Endothelial cell of hepatic sinusoid (primary cell): Measurements from ENCODE around the gene URB1.
"Not testable (repeated sequence)": the region's sequence is repeated elsewhere in the genome, so short reads cannot be mapped to it uniquely, and the experiment has no call there.

Source experiments
- in situ Hi-C: cut with HindIII; loops from 2 replicates; pipeline ENCODE4 v1.10.0; 2017; ENCODE audit warnings: low sequenced_read_pairs

The URB1 gene

DNA sequence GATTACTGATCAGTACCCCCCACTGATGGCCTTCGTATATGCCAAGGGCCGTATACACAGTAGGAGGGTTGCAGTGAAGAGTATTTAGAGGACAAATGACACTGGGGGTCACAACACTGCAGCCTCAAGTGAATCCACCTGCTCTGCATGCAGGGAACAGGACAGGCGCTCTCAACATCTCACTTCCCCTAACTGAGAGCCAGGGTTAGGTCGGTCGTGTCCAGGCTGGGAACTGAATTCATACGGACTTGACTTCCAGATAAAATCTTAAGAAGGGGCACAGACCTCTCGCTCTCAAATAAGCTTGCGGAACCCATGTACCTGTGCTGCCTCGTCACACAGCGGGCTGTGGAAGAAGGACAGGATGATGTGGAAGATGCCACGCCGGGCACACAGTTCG lies 71.3 kb downstream of the URB1 start:
- in situ Hi-C loops: no loop called here

DNA sequence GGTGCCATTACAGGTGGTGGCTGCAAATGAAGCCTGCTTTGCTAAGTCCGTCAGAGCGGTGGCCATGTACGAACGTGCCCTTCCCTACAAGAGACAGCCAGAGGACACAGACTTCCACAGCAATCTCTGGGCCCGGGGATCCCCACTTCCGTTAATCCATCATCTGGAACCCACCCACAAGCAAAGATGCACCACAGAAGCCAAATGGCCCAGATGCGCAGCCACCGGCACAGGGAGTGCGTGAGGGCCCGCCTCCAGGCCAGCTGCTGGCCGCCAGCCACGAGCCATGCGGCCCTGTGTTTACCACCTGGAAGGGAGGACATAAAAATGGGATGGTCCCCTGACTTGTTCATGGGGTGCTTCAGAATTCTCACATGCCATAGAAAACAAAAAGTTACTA lies 72.1 kb downstream of the URB1 start:
- in situ Hi-C loops: no loop called here

DNA sequence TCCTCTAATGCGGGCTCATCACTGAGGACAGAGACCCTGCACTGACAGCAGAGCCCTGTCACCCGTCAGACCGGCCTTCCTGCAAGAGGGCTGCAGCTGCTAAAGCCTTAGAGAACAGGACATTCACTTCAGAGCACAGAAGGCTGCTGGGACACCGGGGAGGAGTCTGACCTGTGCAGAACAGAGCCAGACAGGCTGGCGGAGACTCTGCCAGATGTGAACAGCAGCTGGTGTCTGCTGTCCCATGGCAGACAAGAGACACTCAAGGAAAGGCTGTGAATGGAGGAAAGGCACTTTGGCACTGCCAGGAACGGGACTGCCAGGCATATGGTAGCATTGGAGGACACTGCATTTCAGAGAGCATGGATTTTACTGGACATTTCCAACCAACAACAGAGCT lies 72.8 kb downstream of the URB1 start:
- in situ Hi-C loops: no loop called here

DNA sequence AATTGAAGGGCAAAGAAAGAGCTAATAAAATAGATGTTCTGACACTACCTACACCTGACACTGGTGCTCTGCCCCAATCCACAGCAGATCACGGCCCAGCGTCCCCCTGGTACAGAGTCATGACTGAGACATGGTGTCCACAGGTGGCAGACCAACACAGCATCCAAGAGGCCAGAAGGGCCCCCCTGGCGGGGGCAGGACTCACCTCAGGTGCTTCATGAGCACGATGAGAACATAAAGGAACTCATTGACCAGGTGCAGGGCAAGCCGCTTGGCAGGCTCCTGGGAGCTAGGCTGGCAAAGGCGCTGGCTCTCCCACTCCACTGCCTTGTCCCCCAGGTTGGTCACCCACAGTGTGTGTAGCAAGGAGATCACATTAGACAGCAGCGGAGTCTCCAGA lies 73.8 kb downstream of the URB1 start:
- in situ Hi-C loops: no loop called here

DNA sequence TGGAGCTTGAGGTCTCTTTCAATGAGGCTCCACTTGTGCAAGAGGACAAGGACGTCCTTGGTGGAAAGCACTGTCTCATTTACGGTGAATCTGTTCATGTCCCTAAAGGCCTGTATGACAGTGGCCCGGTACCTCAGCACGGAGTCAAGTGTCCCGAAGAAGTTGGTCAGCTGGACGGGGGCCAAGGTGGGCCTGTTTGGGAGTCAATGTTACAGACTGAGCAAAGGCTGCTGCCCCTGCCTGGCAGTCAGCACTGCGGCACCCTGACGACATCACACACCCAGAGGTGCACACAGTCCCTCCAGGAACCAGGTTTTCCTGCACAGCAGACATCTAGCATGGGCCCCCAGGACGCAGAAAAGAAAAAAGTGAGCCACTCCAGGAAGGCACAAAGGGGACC lies 75.1 kb downstream of the URB1 start:
- in situ Hi-C loops: no loop called here

DNA sequence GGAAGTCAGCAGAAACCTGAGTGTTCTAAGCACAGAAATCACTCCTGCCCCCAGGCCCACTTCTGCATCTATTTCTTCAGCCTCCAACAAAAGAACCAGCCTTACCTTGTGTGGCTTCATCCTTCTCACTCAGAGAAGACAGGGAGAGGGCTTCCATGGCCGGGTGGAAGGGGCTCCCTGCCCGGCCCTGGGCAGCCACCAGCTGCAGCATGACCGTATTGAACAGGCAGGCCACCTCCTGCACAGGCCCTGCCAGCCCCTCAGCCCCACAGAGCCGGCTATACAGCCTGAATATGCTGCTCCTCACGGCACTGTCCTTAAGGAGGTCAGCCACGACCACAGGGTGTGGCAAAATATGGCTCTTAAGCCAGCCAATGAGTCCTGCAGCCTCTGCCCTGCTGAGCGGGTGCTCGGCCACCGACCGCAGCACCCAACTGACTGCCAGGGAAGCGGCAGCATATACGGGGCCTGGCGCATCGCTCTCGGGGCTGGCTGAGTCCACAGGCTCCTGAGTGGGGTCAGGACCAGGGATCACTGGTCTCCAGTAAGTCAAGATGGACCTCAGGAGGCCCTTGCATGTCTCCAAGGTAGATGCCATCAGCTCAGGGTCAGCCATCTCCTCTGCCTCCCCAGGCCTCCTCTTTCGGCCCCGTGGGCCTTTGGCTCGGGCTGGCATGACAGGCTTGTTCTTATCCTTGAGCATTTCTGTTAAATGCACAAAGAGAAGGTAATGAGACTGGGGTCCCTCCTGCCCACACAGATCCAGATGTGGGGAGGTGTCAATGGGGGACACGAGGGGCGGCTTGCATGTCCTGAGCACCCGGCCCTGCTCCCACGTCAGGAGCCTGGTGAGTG lies 76.2 kb downstream of the URB1 start:
- in situ Hi-C loops: no loop called here

DNA sequence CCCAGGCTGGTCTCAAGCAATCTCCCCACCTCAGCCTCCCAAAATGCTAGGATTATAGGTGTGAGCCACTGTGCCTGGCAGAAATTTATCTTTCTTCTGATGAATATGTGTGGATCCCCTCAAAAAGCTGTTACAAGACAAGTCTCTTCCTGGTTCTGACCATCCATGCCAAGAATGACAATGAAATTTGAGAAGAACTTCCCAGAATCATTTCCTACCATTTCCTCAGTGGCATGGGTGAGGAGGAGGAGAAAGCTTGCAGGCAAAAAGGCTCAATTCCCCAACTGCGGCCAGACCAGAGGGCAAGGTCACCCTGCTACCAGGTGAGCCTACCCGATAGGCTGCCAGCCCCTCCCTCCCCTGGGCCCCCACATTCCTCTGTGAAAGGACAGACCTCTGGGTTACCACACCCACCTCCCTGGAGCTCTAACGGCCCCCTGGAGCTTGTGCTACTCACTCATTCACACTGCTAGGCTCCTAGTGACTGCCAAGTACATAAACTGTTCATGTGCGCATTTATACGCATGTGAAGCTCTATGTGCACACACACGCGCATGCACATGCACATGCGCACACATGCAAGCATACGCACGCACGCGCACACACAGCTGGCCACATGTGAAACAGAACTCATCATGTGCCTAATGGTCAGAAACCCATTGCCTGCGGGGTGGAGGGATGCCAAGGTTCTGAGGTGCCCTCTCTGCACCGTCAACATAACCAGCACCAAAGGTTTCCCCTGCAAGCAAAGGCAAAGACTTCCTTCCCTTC lies 77.1 kb downstream of the URB1 start:
- in situ Hi-C loops: no loop called here

DNA sequence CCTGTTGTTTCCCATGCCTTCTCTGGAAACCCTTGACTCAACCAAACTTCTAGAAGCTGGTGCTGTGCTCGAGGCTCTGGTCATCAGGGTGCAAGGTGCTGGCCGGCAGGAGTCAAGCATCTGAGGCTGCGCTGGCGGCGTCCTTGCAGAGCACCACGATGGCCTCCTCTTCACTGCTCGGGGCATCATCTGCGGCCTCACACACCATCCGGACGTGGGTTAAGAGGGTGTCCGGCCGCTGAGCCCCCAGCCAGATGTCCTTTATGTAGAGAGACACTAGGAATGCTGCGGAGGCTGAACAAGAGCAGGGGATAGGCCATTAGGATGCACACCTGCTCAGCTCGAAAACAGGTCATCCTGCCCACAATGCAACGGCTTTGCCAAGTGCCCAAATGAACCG lies 78.0 kb downstream of the URB1 start:
- in situ Hi-C loops: no loop called here

DNA sequence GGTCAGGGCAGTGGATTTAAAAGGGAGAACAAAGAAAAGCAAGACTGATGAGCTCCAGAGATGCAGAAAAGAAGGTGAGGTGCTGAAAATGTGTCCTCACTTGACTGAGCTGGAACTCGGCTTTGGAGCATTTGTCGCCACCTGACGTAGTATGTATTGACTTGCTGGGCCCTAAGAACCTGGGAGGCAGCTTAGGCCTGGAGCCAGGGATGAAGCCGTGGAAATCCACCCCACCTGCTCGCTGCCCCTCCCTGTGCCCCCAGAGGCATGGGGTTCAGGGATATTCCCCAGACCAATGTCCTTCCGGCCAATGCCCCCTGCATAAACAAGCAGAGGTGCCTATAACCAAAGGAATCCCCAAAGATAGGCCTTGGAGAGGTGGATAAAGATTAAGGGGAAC lies 79.8 kb downstream of the URB1 start:
- in situ Hi-C loops: no loop called here

DNA sequence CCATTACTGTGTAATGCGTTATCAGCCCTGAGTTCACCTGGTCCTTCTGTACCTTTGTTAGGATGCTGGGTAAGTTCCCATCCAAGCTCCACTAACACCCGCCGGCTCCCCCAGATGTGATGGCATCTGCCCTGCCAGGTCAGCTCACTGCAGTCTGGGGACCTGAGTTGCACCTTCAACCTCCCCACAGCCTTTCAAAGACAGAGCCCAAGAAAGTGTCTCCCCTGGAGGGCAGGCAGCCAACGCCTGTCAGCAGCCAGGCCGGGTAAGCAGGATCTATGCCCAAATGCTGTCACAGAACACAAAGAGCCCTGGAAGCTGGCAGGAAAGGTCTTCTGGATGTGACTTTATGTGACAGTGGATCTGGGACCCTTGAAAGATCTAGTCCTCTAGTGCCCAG lies 80.5 kb downstream of the URB1 start:
- in situ Hi-C loops: no loop called here

DNA sequence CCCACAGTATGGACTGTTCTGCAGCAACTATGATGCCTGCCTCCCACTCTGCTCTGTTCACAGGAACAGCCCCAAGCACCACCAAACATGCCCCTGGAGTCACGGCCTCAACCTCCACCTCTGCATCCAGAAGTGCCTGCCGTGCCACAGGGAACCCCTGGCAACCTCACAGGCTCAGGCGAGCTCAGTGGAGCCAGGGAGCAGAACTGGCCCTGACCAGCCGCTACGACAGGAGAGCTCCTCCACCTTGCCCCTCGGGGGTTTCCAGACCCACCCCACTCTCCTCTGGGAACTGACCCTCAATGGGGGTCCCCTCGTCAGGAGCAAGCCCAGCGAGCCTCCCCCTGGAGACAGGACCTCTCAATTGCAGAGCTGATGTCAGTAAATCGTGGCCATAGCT lies 81.2 kb downstream of the URB1 start:
- in situ Hi-C loops: no loop called here

DNA sequence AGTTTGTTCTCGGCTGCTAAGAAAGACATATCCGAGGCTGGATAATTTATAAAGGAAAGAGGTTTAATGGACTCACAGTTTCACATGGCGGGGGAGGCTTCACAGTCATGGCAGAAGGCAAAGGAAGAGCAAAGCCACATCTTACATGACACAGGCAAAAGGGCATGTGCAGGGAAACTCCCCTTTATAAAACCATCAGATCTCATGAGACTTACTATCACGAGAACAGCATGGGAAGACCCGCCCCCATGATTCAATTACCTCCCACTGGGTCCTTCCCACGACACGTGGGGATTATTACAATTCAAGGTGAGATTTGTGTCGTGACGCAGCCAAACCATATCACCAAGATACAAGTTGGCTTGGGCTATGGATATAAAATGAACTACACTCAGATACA lies 81.8 kb downstream of the URB1 start:
- in situ Hi-C loops: not testable (repeated sequence)

DNA sequence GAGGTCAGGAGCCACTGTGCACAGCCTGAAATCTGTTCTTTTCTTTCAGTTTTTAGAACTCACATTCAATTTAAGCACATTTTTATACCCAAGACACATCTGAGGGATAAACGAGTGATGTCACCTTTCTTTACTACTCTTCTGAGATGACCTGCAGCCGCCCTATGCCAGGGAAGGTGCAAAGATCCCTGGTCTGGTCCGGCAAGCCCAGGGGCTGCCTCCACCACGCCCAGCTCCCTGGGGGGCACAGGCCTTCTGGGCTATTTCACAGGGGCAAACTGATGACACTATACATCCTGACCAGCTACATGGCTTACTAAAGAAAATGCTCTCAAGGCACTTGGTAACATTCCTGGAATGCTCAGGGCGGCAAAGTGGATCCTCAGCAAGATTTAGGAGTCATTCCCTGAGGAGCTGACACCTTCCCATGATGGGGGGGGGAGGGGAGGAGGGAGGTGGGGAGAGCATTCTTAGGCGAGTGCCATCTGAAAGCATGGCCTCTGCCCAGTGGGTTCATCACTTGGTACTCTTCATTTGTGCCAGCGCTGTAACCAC lies 82.8 kb downstream of the URB1 start:
- in situ Hi-C loops: no loop called here

DNA sequence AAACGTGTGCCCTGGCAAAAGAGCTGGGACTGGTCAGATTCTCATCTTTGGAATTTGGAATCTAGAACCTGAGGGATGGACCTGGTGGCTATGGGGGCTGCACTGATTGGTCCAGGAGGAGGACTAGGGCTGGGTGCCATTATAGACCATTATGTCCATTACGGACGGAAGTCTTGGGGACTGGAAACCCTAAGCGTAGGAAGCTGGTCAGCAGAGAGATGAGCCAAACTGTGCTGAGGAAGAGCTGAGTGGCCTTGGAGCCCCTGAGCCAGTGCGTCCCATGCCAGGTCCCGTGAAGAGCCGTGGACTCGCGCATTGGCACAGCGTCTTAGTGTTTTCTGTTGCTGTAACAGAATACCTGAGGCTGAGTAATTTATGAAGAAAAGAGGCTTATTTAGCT lies 84.1 kb downstream of the URB1 start:
- in situ Hi-C loops: no loop called here

DNA sequence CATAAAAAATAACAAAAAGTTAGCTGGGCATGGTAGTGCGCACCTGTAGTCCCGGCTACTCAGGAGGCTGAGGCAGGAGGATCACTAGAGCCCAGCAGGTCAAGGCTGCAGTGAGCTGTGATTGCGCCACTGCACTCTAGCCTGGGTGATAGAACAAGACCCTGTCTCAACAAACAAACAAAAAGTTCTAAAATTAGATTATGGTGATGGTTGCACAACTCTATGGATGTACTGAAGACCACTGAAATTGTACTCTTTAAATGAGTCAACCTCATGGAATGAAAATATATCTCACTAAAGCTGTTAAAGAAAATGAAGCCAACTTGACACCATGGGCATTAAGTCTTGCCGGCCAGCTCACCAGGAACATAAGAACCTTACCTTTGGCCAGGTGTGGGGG lies 85.1 kb downstream of the URB1 start:
- in situ Hi-C loops: no loop called here

DNA sequence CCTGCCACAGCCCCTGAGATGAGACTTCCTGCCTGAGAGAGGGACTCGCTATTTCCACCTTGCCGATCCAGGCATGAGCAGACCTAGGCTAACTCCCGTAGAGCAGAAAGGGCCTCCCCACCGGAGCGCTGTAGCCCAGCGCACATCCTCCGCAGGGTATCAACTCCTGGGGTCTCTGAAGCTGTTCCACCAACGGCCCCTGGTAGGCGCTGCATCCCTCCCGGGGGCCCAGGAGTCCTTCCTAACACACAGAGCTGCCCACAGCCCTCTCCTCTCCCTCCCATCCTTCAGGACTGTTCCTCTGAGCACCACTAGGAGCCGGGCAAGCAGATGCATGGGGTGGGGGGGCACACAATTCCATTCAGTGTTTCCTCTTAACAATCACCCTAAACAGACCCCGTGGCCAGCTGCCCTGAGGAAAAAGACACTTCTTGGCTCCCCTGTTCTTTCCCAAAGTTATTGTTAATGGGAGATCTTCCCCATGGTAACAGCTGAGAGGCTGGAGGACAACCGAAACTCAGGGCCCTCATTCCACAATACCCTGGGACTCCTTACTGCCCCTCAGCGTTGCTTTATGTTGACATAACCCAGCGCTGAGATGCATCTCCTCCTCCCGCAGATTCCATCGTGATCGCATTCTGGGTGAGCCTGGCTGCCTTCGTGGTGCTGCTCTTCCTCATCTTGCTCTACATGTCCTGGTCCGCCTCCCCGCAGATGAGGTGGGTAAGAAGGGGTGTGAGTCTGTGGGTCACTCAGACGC lies 86.6 kb downstream of the URB1 start:
- in situ Hi-C loops: no loop called here

DNA sequence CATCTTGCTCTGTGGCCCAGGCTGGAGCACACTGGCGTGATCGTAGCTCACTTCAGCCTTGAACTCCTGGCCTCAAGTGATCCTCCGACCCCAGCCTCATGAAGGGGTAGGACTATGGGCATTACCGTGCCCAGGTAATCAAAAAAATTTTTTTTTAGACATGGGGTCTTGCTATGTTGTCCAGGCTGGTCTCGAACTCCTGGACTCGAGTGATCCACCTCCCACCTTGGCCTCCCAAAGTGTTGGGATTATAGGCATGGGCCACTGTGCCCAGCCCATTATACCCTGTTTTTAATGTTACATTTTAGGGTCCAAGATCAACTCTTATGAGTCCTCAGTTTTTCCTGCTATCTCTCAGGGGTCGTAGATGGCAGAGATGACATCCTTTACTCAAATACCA lies 87.8 kb downstream of the URB1 start:
- in situ Hi-C loops: no loop called here

DNA sequence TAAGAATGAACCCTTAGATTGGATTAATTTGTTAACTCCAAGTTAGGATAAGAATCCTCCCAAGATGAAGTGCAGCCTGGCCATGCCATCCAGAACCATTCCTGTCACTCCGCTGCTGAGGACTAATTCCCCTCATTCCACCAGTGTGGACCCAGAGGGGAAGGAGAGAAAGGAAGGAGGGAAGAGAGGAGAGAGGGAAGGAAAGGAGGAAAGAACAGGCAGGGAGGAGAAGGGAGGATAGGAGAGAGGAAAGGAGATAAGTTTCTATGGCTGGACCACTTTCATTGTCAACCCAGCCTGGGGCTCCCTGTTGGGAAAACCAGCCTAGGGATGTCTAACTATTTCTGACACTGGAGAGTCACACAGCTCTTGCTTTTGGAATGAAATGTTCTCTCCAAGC lies 89.4 kb downstream of the URB1 start:
- in situ Hi-C loops: no loop called here

DNA sequence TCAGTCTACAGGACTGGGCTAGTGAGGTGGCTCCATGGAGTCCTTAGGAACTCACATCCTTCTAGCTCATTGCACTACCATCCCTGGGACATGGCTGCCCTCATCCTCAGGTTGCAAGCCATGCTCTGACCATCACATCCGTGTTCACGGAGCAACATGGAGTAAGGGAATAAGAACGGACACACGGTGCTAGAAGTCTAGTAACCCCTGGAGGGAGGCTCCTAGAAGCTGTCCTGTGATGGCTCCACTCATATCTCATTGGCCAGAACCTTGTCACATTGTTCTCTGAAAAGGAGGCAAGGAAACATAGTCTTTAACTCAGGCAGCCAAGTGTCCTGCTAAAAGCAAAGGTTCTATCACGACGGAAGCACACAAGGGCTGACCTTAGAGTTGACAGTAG lies 90.3 kb downstream of the URB1 start:
- in situ Hi-C loops: no loop called here

DNA sequence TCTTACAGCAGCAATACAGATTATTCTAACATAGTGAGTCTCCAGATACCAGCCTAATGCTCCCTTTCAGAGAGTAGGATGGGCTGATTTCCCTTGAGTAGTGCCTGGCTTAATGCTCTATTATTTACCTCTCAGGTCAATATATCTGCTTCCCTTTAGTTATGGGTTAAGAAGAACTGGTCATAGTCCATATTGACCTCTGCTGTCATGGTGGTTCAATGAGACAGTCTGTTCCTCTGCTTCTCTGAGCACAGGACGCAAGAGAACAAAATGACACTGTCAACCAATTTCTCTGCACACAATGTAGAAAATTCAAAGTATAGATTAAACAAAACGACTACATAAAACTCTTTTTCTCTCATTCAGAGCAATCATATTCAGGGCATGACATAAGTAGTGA lies 91.2 kb downstream of the URB1 start:
- in situ Hi-C loops: no loop called here

DNA sequence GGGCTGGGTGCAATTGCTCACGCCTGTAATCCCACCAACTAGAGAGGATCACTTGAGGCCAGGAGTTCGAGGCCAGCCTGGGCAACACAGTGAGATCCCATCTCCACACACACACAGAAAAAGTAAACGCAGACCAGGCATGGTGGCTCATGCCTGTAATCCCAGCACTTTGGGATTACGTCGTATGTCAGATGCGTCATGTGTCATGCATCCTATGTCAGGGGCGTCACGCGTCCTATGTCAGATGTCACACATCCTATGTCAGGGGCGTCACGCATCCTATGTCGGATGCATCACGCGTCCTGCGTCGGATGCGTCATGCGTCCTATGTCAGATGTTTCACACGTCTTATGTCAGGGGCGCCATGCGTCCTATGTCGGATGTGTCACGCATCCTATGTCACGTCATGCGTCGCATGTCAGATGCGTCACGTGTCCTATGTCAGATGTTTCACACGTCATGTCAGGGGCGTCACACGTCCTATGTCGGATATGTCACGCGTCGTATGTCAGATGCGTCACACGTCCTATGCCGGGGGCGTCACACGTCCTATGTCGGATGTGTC lies 92.6 kb downstream of the URB1 start:
- in situ Hi-C loops: no loop called here
